ENCODE measurements around the gene ADAMTS13. TPM values are rescaled to one million over a fixed set of nuclear protein-coding genes. Genes with fewer than 3 reads are reported as not detected.

The ADAMTS13 gene
- total RNA-seq, 4 donors from 2014 or later, result 1.9 to 2.2 (median 2.0) TPM; not detected in 1

- TF ChIP-seq CTCF (IDR thresholded peaks at IDR 0.05; ENCODE audit: low read depth), result no peak
Observed at GRCh38 chr9:133387680-133388079, 34.5 kb upstream of the ADAMTS13 start.

- TF ChIP-seq CTCF (IDR thresholded peaks at IDR 0.05; ENCODE audit: low read depth), result no peak
Observed at GRCh38 chr9:133389025-133389557, 33.1 kb upstream of the ADAMTS13 start.

- no peak for TF ChIP-seq CTCF (IDR thresholded peaks at IDR 0.05; ENCODE audit: low read depth)
Observed at GRCh38 chr9:133389562-133389961, 32.6 kb upstream of the ADAMTS13 start.

- no peak for TF ChIP-seq CTCF (IDR thresholded peaks at IDR 0.05; ENCODE audit: low read depth)
Observed at GRCh38 chr9:133390713-133391112, 31.5 kb upstream of the ADAMTS13 start.

GRCh38 chr9:133393399-133393798 lies 28.8 kb upstream of the ADAMTS13 start:
- TF ChIP-seq CTCF (IDR thresholded peaks at IDR 0.05; ENCODE audit: low read depth), result no peak

- no peak for TF ChIP-seq CTCF (IDR thresholded peaks at IDR 0.05; ENCODE audit: low read depth)
Observed at GRCh38 chr9:133394687-133395271, 27.4 kb upstream of the ADAMTS13 start.

- TF ChIP-seq CTCF (IDR thresholded peaks at IDR 0.05; ENCODE audit: low read depth), result no peak
Observed at GRCh38 chr9:133396952-133397351, 25.2 kb upstream of the ADAMTS13 start.
